H1 (cell line): ENCODE results near the gene VWF. TPM values are rescaled to one million over a fixed set of nuclear protein-coding genes. Genes with fewer than 3 reads are reported as not detected.

Experiments used
- CBX5 ChIP-seq: fragments of 300-800, 300-1000 bp; sonication (generic); IDR thresholded peaks from 2 replicates; pipeline ENCODE4 v1.7.1; 2016; ENCODE audit warnings: antibody characterized with exemption, low read length, low read depth
- CBX8 ChIP-seq: fragments of 300-800, 300-1000 bp; sonication (generic); IDR thresholded peaks from 2 replicates; pipeline ENCODE4 v1.7.1; 2016; ENCODE audit warnings: low read depth, low read length, borderline replicate concordance
- CREB1 ChIP-seq: IDR thresholded peaks from 2 replicates; pipeline ENCODE4 v1.6.1; 2012; ENCODE audit warnings: inconsistent platforms
- EP300 ChIP-seq, 2 experiments: IDR thresholded peaks; 1 replicate in 1 of 2; 2 replicates in 1 of 2; pipeline ENCODE4 v1.6.1; 2011 to 2012; ENCODE audit warnings: low read depth in 2 of 2, low read length in 2 of 2, mild to moderate bottlenecking in 2 of 2, borderline replicate concordance in 1 of 2, inconsistent platforms in 1 of 2, moderate library complexity in 1 of 2
- FOSL1 ChIP-seq: IDR thresholded peaks from 2 replicates; pipeline ENCODE4 v1.6.1; 2011; ENCODE audit warnings: mild to moderate bottlenecking, low read depth, low read length, moderate library complexity; ENCODE audit not compliant: insufficient read depth
- KDM1A ChIP-seq: fragments of 200-600, 300-600 bp; sonication (generic); IDR thresholded peaks from 2 replicates; pipeline ENCODE4 v1.7.1; 2016; ENCODE audit warnings: mild to moderate bottlenecking, low read length, borderline replicate concordance
- KDM4A ChIP-seq: IDR thresholded peaks from one replicate; pipeline ENCODE4 v1.7.1; 2012; ENCODE audit warnings: low read depth, mild to moderate bottlenecking, moderate library complexity, low read length, inconsistent platforms; ENCODE audit not compliant: severe bottlenecking
- KDM5A ChIP-seq: fragments of 200-600 bp; IDR thresholded peaks from 2 replicates; pipeline ENCODE4 v1.7.1; 2012; ENCODE audit warnings: mild to moderate bottlenecking, low read length, inconsistent platforms, mixed read lengths
- PHF8 ChIP-seq: fragments of 200-600 bp; sonication (generic); conservative IDR thresholded peaks from 2 replicates; pipeline ENCODE4 v1.7.1; 2012; ENCODE audit warnings: low read depth, mild to moderate bottlenecking, inconsistent platforms, low read length, moderate library complexity
- RBBP5 ChIP-seq: IDR thresholded peaks from 2 replicates; pipeline ENCODE4 v1.7.1; 2012; ENCODE audit warnings: low read depth, mild to moderate bottlenecking, inconsistent platforms, low read length, moderate library complexity, borderline replicate concordance
- SUZ12 ChIP-seq: fragments of 200-600 bp; sonication (generic); IDR thresholded peaks from 2 replicates; pipeline ENCODE4 v1.6.1; 2012; ENCODE audit warnings: mild to moderate bottlenecking, inconsistent platforms, low read length, moderate library complexity, mixed read lengths
- TEAD4 ChIP-seq: IDR thresholded peaks from 2 replicates; pipeline ENCODE4 v1.6.1; 2012; ENCODE audit warnings: low read depth, low read length, inconsistent platforms, mixed read lengths
- YY1 ChIP-seq: IDR thresholded peaks from 2 replicates; pipeline ENCODE4 v1.6.1; 2011; ENCODE audit warnings: low read depth, mild to moderate bottlenecking, low read length
- ZNF274 ChIP-seq: IDR thresholded peaks from 2 replicates; pipeline ENCODE4 v1.7.0; 2012; ENCODE audit warnings: low read length, borderline replicate concordance; ENCODE audit errors: extremely low read depth
- polyA plus RNA-seq, 7 experiments: library from polyadenylated mRNA; depleted of rRNA in 3 of 7; stranded (reverse) in 5 of 7; unstranded in 2 of 7; fragments of >200 nt in 5 of 7; fragments of 200-250 nt in 2 of 7; gene quantifications; 1 replicate in 5 of 7; 2 replicates in 1 of 7; 4 replicates in 1 of 7; pipeline versions ENCODE4 v1.2.1 to v1.2.3, GENCODE V29; 2011 to 2013; ENCODE audit warnings: missing spikeins in 2 of 7, mixed read lengths in 2 of 7
- total RNA-seq: library from RNA; stranded (reverse); fragmentation: NEBNext Ultra II Directional; extraction: Animal tissue kit (Norgen Biotek cat#: 25700); gene quantifications from 2 replicates; pipeline ENCODE4 v1.2.1, GENCODE V29; 2021

The VWF gene
- total and polyA plus RNA-seq, 2 of the 8 experiments (the other 6 are each of a cell fraction or from before 2014, with no cell fraction given): 0.39 to 0.60 TPM

- TF ChIP-seq KDM4A: no peak
- TF ChIP-seq RBBP5: no peak
- TF ChIP-seq CREB1: peak; percentile 31; the same call in 1 of the 2 replicates
- TF ChIP-seq PHF8: no peak
- no peak for TF ChIP-seq CBX8
- TF ChIP-seq FOSL1: no peak
- TF ChIP-seq ZNF274: no peak
- peak; percentile 39; the same call in 1 of the 2 replicates for TF ChIP-seq YY1
- TF ChIP-seq TEAD4: peak; percentile 78
- TF ChIP-seq KDM1A: no peak
- TF ChIP-seq EP300 (IDR thresholded peaks at IDR 0.05; ENCODE audit: borderline replicate concordance in 1 of 2, low read depth in 2 of 2, low read length in 2 of 2): no peak
- TF ChIP-seq SUZ12: no peak
- TF ChIP-seq KDM5A: no peak
- TF ChIP-seq CBX5: no peak
Observed at GRCh38 chr12:6038160-6038559, 86.3 kb downstream of the VWF start (continued).
